GM23338 (cell line): ENCODE measurements around the gene FGF5. TPM values are rescaled to one million over a fixed set of nuclear protein-coding genes. Genes with fewer than 3 reads are reported as not detected.

ENCODE experiments used
- ATAC-seq: fragments of 200-7000 bp; cut with Tn5 transposase; 3 replicates; pipeline ENCODE4 v1.9.1; 2020
- DNase-seq: peaks from one replicate; pipeline ENCODE4 v3.0.0-alpha.2; 2015; ENCODE audit warnings: low spot score
- H2AFZ ChIP-seq: fragments of 200-600 bp; sonication (generic); 2 replicates; pipeline ENCODE4 v1.8.0; 2016; ENCODE audit warnings: antibody characterized with exemption, mild to moderate bottlenecking, moderate library complexity
- H3F3A ChIP-seq: fragments of 200-600 bp; sonication (generic); replicated peaks from 2 replicates; pipeline ENCODE4 v1.8.0; 2017; ENCODE audit warnings: antibody characterized with exemption, mixed run types, low read depth
- H3K27ac ChIP-seq: fragments of 200-600 bp; sonication (generic); 2 replicates; pipeline ENCODE4 v1.6.1; 2016; ENCODE audit warnings: low read depth
- H3K27me3 ChIP-seq: fragments of 200-600 bp; sonication (generic); 2 replicates; pipeline ENCODE4 v1.8.0; 2016; ENCODE audit warnings: mild to moderate bottlenecking, mixed run types, moderate library complexity; ENCODE audit not compliant: insufficient read depth
- H3K36me3 ChIP-seq: fragments of 200-600 bp; sonication (generic); 2 replicates; pipeline ENCODE4 v1.8.0; 2016; ENCODE audit warnings: mild to moderate bottlenecking; ENCODE audit not compliant: insufficient read depth
- H3K4me1 ChIP-seq: fragments of 200-600 bp; sonication (generic); 2 replicates; pipeline ENCODE4 v1.8.0; 2016; ENCODE audit warnings: mild to moderate bottlenecking, moderate library complexity; ENCODE audit not compliant: insufficient read depth
- H3K4me2 ChIP-seq: fragments of 200-600 bp; sonication (generic); 2 replicates; pipeline ENCODE4 v1.7.1; 2017; ENCODE audit warnings: mixed run types
- H3K4me3 ChIP-seq: fragments of 200-600 bp; sonication (generic); 2 replicates; pipeline ENCODE4 v1.6.1; 2016; ENCODE audit warnings: mixed run types
- H3K79me2 ChIP-seq: fragments of 200-600 bp; sonication (generic); replicated peaks from 2 replicates; pipeline ENCODE4 v1.8.0; 2017; ENCODE audit warnings: mild to moderate bottlenecking; ENCODE audit not compliant: insufficient read depth
- H3K9me2 ChIP-seq: fragments of 200-600 bp; sonication (generic); 2 replicates; pipeline ENCODE4 v1.8.0; 2017; ENCODE audit not compliant: insufficient read depth
- H4K20me1 ChIP-seq: fragments of 200-600 bp; sonication (generic); replicated peaks from 2 replicates; pipeline ENCODE4 v1.8.0; 2017; ENCODE audit warnings: mild to moderate bottlenecking; ENCODE audit not compliant: insufficient read depth
- H3K27ac Mint-ChIP-seq: 2 replicates; pipeline ENCODE4 v1.8.0; 2020; ENCODE audit warnings: inconsistent platforms, mild to moderate bottlenecking, moderate library complexity, mixed read lengths
- H3K27me3 Mint-ChIP-seq: 3 replicates; pipeline ENCODE4 v1.8.0; 2022; ENCODE audit warnings: low read depth, mild to moderate bottlenecking, moderate library complexity, mixed read lengths, inconsistent platforms; ENCODE audit not compliant: insufficient read depth, poor library complexity
- H3K36me3 Mint-ChIP-seq: 3 replicates; pipeline ENCODE4 v1.8.0; 2021; ENCODE audit warnings: low read depth, mild to moderate bottlenecking, inconsistent platforms, moderate library complexity, mixed read lengths
- H3K4me1 Mint-ChIP-seq: 3 replicates; pipeline ENCODE4 v1.8.0; 2020; ENCODE audit warnings: mild to moderate bottlenecking, inconsistent platforms, mixed read lengths
- H3K4me3 Mint-ChIP-seq: 3 replicates; pipeline ENCODE4 v1.8.0; 2021; ENCODE audit warnings: moderate library complexity, mild to moderate bottlenecking, inconsistent platforms, mixed read lengths
- H3K9me3 Mint-ChIP-seq: 3 replicates; pipeline ENCODE4 v1.8.0; 2020; ENCODE audit warnings: moderate library complexity, mild to moderate bottlenecking, inconsistent platforms, mixed read lengths
- CREB1 ChIP-seq: fragments of 250-450 bp; sonication (Bioruptor Pico); IDR thresholded peaks from 2 replicates; pipeline ENCODE4 v1.5.0; 2020; ENCODE audit warnings: low read depth, mild to moderate bottlenecking, moderate library complexity
- EZH2 ChIP-seq: fragments of 200-600 bp; sonication (generic); IDR thresholded peaks from one replicate; pipeline ENCODE4 v1.8.0; 2017; ENCODE audit warnings: antibody characterized with exemption, mild to moderate bottlenecking, low read depth; ENCODE audit not compliant: unreplicated experiment
- EZH2phosphoT487 ChIP-seq: fragments of 200-600 bp; sonication (generic); IDR thresholded peaks from one replicate; pipeline ENCODE4 v1.8.1; 2018; ENCODE audit warnings: antibody characterized with exemption; ENCODE audit not compliant: unreplicated experiment
- JUNB ChIP-seq: IDR thresholded peaks from one replicate; pipeline ENCODE4 v1.6.1; 2016; ENCODE audit warnings: antibody characterized with exemption; ENCODE audit not compliant: unreplicated experiment
- NANOG ChIP-seq: IDR thresholded peaks from 2 replicates; pipeline ENCODE4 v1.6.1; 2016; ENCODE audit warnings: antibody characterized with exemption, borderline replicate concordance
- POLR2AphosphoS5 ChIP-seq: IDR thresholded peaks from 2 replicates; pipeline ENCODE4 v1.6.1; 2016; ENCODE audit warnings: antibody characterized with exemption, low read depth
- STAT1 ChIP-seq: IDR thresholded peaks from one replicate; pipeline ENCODE4 v1.6.1; 2016; ENCODE audit warnings: antibody characterized with exemption; ENCODE audit not compliant: unreplicated experiment
- ZNF114 ChIP-seq: fragments of 250-450 bp; sonication (Bioruptor Pico); IDR thresholded peaks from 2 replicates; pipeline ENCODE4 v1.5.0; 2020; ENCODE audit warnings: mild to moderate bottlenecking, moderate library complexity
- ZNF331 ChIP-seq: fragments of 250-450 bp; sonication (Bioruptor Pico); IDR thresholded peaks from 2 replicates; pipeline ENCODE4 v1.5.0; 2020; ENCODE audit warnings: low read depth, mild to moderate bottlenecking, moderate library complexity
- polyA plus RNA-seq: library from polyadenylated mRNA; unstranded; fragments of >200 nt; fragmentation: Nextera tagmentation; extraction: Ambion mirVana; gene quantifications from 2 replicates; pipeline ENCODE4 v1.2.1, GENCODE V29; 2016
- total RNA-seq: library from RNA; depleted of rRNA; stranded (reverse); fragments of >200 nt; shearing (Covaris generic); gene quantifications from 2 replicates; pipeline ENCODE4 v1.2.3, GENCODE V29; 2014
- TF ChIP-seq, protein P1 (sequence below): IDR thresholded peaks from 2 replicates; pipeline ENCODE4 v1.6.1; 2016; ENCODE audit warnings: antibody characterized with exemption
- TF ChIP-seq, protein P2 (sequence below), 2 experiments: fragments of 200-600 bp in 1 of 2; sonication (generic) in 1 of 2; conservative IDR thresholded peaks; 2 replicates each; pipeline versions ENCODE4 v1.5.1 to v1.6.1; 2016 to 2017; ENCODE audit warnings: antibody characterized with exemption in 2 of 2, low read depth in 2 of 2, mild to moderate bottlenecking in 2 of 2, moderate library complexity in 1 of 2
- TF ChIP-seq, protein P3 (sequence below): fragments of 250-450 bp; sonication (Bioruptor Pico); IDR thresholded peaks from 2 replicates; pipeline ENCODE4 v1.5.0; 2020; ENCODE audit warnings: mild to moderate bottlenecking, moderate library complexity
- TF ChIP-seq, protein P4 (sequence below): IDR thresholded peaks from one replicate; pipeline ENCODE4 v1.6.1; 2018; ENCODE audit warnings: antibody characterized with exemption; ENCODE audit not compliant: unreplicated experiment

FGF5 gene
- total and polyA plus RNA-seq, 2 experiments from 2014 or later, result not detected

DNA sequence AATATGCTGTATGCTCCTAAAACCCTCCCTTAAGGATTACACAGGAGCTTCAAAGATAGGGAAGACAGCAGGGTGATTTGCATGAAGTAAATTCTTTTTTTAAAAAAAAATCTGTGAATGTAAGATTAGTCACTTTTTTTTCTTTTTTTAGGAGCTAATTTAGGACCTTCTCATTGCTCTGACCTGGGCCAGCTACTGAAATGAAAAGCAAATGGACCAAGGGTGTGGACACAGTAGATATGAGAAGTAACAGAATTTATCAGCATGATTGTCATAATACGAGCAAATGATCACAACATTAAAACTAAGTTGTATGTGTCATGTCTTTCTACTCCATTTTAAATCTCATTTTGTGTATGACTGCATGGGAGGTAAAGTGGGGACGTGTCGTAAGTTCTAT lies 6.6 kb upstream of the FGF5 start (continued):
- no peak for TF ChIP-seq EZH2phosphoT487
- TF ChIP-seq ZNF114 (CRISPR knock-in tag), result no peak
- TF ChIP-seq NANOG, result no peak
- no peak for TF ChIP-seq EZH2

DNA sequence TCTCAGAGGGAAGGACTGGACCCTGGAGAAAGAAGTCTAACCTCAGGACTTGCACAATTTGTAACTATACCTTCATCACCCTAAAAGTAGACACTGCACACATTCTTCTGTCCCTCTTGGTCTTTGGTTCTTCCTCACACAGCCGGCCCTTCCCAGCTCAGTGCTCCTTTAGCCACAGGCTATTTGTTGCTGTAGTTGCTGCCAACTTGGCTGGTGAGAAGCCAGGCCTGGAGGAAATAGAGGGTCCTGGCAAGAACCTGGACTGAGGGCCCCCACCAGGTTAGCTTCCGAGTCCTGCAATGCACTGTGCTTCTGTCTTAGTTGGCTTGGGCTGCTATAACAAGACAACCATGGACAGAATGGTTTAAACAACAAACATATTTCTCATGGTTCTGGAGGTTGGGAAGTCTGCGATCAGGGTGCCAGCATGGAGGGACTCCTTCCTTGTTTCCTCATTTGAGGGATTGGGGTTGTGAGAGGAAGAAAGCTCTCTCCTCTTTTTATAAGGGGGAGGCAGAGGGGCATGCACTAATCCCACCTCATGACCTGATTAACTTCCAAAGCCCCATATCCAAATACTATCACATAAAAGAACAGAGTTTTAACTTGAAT lies 4.4 kb upstream of the FGF5 start:
- Mint-ChIP-seq H3K27ac (no peak overlapping the region), H3K4me1 (peaks cover 46% of the 10 kb centered on the region), H3K36me3 (no peaks in the 10 kb centered on the region; the same call in 2 of the 3 replicates), H3K27me3 (peaks cover 68% of the 10 kb centered on the region), H3K4me3 (no peak overlapping the region), H3K9me3 (peaks cover 4% of the 10 kb centered on the region)
- ATAC-seq, result no peak
- no peak overlapping the region for H3K4me2 ChIP-seq
- H3K9me2 ChIP-seq, result no peaks in the 10 kb centered on the region
- peaks cover 24% of the 10 kb centered on the region for H3K4me1 ChIP-seq
- no peaks in the 10 kb centered on the region for H3K79me2 ChIP-seq
- no peaks in the 10 kb centered on the region for H3K36me3 ChIP-seq
- H3K27ac ChIP-seq, result no peak overlapping the region
- peaks cover 31% of the 10 kb centered on the region for H4K20me1 ChIP-seq
- no peak for DNase-seq
- H3K27me3 ChIP-seq, result peaks cover 100% of the 10 kb centered on the region
- H3F3A ChIP-seq, result no peaks in the 10 kb centered on the region
- no peak overlapping the region for H2AFZ ChIP-seq
- H3K4me3 ChIP-seq, result no peak overlapping the region
- TF ChIP-seq, protein P1, sequence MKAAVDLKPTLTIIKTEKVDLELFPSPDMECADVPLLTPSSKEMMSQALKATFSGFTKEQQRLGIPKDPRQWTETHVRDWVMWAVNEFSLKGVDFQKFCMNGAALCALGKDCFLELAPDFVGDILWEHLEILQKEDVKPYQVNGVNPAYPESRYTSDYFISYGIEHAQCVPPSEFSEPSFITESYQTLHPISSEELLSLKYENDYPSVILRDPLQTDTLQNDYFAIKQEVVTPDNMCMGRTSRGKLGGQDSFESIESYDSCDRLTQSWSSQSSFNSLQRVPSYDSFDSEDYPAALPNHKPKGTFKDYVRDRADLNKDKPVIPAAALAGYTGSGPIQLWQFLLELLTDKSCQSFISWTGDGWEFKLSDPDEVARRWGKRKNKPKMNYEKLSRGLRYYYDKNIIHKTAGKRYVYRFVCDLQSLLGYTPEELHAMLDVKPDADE, result no peak
- TF ChIP-seq POLR2AphosphoS5 (no peak), EZH2 (no peak), STAT1 (no peak), CREB1 (no peak), ZNF331 (CRISPR knock-in tag) (no peak), EZH2phosphoT487 (no peak), JUNB (no peak), NANOG (no peak)
- TF ChIP-seq, protein P2, sequence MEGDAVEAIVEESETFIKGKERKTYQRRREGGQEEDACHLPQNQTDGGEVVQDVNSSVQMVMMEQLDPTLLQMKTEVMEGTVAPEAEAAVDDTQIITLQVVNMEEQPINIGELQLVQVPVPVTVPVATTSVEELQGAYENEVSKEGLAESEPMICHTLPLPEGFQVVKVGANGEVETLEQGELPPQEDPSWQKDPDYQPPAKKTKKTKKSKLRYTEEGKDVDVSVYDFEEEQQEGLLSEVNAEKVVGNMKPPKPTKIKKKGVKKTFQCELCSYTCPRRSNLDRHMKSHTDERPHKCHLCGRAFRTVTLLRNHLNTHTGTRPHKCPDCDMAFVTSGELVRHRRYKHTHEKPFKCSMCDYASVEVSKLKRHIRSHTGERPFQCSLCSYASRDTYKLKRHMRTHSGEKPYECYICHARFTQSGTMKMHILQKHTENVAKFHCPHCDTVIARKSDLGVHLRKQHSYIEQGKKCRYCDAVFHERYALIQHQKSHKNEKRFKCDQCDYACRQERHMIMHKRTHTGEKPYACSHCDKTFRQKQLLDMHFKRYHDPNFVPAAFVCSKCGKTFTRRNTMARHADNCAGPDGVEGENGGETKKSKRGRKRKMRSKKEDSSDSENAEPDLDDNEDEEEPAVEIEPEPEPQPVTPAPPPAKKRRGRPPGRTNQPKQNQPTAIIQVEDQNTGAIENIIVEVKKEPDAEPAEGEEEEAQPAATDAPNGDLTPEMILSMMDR (conservative IDR thresholded peaks at IDR 0.05; ENCODE audit: low read depth in 2 of 2), result no peak
- TF ChIP-seq, protein P3, sequence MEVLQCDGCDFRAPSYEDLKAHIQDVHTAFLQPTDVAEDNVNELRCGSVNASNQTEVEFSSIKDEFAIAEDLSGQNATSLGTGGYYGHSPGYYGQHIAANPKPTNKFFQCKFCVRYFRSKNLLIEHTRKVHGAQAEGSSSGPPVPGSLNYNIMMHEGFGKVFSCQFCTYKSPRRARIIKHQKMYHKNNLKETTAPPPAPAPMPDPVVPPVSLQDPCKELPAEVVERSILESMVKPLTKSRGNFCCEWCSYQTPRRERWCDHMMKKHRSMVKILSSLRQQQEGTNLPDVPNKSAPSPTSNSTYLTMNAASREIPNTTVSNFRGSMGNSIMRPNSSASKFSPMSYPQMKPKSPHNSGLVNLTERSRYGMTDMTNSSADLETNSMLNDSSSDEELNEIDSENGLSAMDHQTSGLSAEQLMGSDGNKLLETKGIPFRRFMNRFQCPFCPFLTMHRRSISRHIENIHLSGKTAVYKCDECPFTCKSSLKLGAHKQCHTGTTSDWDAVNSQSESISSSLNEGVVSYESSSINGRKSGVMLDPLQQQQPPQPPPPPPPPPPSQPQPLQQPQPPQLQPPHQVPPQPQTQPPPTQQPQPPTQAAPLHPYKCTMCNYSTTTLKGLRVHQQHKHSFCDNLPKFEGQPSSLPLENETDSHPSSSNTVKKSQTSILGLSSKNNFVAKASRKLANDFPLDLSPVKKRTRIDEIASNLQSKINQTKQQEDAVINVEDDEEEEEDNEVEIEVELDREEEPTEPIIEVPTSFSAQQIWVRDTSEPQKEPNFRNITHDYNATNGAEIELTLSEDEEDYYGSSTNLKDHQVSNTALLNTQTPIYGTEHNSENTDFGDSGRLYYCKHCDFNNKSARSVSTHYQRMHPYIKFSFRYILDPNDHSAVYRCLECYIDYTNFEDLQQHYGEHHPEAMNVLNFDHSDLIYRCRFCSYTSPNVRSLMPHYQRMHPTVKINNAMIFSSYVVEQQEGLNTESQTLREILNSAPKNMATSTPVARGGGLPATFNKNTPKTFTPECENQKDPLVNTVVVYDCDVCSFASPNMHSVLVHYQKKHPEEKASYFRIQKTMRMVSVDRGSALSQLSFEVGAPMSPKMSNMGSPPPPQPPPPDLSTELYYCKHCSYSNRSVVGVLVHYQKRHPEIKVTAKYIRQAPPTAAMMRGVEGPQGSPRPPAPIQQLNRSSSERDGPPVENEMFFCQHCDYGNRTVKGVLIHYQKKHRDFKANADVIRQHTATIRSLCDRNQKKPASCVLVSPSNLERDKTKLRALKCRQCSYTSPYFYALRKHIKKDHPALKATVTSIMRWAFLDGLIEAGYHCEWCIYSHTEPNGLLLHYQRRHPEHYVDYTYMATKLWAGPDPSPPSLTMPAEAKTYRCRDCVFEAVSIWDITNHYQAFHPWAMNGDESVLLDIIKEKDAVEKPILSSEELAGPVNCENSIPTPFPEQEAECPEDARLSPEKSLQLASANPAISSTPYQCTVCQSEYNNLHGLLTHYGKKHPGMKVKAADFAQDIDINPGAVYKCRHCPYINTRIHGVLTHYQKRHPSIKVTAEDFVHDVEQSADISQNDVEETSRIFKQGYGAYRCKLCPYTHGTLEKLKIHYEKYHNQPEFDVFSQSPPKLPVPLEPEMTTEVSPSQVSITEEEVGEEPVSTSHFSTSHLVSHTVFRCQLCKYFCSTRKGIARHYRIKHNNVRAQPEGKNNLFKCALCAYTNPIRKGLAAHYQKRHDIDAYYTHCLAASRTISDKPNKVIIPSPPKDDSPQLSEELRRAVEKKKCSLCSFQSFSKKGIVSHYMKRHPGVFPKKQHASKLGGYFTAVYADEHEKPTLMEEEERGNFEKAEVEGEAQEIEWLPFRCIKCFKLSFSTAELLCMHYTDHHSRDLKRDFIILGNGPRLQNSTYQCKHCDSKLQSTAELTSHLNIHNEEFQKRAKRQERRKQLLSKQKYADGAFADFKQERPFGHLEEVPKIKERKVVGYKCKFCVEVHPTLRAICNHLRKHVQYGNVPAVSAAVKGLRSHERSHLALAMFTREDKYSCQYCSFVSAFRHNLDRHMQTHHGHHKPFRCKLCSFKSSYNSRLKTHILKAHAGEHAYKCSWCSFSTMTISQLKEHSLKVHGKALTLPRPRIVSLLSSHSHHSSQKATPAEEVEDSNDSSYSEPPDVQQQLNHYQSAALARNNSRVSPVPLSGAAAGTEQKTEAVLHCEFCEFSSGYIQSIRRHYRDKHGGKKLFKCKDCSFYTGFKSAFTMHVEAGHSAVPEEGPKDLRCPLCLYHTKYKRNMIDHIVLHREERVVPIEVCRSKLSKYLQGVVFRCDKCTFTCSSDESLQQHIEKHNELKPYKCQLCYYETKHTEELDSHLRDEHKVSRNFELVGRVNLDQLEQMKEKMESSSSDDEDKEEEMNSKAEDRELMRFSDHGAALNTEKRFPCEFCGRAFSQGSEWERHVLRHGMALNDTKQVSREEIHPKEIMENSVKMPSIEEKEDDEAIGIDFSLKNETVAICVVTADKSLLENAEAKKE (CRISPR knock-in tag), result no peak
- TF ChIP-seq, protein P4, sequence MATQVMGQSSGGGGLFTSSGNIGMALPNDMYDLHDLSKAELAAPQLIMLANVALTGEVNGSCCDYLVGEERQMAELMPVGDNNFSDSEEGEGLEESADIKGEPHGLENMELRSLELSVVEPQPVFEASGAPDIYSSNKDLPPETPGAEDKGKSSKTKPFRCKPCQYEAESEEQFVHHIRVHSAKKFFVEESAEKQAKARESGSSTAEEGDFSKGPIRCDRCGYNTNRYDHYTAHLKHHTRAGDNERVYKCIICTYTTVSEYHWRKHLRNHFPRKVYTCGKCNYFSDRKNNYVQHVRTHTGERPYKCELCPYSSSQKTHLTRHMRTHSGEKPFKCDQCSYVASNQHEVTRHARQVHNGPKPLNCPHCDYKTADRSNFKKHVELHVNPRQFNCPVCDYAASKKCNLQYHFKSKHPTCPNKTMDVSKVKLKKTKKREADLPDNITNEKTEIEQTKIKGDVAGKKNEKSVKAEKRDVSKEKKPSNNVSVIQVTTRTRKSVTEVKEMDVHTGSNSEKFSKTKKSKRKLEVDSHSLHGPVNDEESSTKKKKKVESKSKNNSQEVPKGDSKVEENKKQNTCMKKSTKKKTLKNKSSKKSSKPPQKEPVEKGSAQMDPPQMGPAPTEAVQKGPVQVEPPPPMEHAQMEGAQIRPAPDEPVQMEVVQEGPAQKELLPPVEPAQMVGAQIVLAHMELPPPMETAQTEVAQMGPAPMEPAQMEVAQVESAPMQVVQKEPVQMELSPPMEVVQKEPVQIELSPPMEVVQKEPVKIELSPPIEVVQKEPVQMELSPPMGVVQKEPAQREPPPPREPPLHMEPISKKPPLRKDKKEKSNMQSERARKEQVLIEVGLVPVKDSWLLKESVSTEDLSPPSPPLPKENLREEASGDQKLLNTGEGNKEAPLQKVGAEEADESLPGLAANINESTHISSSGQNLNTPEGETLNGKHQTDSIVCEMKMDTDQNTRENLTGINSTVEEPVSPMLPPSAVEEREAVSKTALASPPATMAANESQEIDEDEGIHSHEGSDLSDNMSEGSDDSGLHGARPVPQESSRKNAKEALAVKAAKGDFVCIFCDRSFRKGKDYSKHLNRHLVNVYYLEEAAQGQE, result no peak
